Measurements from ENCODE around the gene RSPH9. TPM values are rescaled to one million over a fixed set of nuclear protein-coding genes. Genes with fewer than 3 reads are reported as not detected.

The RSPH9 gene, protein sequence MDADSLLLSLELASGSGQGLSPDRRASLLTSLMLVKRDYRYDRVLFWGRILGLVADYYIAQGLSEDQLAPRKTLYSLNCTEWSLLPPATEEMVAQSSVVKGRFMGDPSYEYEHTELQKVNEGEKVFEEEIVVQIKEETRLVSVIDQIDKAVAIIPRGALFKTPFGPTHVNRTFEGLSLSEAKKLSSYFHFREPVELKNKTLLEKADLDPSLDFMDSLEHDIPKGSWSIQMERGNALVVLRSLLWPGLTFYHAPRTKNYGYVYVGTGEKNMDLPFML
- total RNA-seq = 0.83 and 1.3 TPM in 2 replicates

DNA sequence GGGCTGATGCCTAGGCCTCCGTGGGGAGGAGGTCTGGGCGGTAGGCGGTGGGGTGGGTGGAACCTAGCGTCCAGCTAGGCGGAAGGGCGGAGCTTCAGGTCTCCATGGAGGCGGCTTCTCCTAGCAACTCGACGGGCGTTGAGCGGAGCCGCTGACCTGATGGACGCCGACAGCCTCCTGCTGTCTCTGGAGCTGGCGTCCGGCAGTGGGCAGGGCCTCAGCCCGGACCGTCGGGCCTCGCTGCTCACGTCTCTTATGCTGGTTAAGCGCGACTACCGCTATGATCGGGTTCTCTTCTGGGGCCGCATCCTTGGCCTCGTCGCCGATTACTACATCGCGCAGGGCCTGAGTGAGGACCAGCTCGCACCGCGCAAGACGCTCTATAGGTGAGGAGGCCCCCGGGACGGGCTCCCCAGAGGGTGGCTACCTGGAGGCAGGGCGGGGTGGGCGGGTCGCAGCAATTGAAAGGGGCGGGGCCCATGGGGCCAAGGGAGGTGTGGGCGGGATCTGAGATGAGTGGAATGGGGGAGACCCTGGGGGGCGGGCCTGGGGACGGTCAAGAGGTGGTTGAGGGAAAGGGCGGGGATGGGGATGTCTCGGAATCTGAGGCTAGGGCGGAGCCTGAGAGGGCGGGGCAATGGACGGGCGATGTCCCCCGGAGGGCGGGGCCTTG, at the start of gene RSPH9:
Gene RSPH9, plus strand, starts transcription at position 97 of the 673 bp plus-strand sequence. Its CDS starts 63 bp downstream, at position 160.

GRCh38 chr6:43629104-43629504, 15.7 kb upstream of the RSPH9 start, which contains the start of gene GTPBP2:
Gene GTPBP2, minus strand, starts transcription at chr6:43629264. Its CDS starts 102 bp downstream, at chr6:43629162.

DNA sequence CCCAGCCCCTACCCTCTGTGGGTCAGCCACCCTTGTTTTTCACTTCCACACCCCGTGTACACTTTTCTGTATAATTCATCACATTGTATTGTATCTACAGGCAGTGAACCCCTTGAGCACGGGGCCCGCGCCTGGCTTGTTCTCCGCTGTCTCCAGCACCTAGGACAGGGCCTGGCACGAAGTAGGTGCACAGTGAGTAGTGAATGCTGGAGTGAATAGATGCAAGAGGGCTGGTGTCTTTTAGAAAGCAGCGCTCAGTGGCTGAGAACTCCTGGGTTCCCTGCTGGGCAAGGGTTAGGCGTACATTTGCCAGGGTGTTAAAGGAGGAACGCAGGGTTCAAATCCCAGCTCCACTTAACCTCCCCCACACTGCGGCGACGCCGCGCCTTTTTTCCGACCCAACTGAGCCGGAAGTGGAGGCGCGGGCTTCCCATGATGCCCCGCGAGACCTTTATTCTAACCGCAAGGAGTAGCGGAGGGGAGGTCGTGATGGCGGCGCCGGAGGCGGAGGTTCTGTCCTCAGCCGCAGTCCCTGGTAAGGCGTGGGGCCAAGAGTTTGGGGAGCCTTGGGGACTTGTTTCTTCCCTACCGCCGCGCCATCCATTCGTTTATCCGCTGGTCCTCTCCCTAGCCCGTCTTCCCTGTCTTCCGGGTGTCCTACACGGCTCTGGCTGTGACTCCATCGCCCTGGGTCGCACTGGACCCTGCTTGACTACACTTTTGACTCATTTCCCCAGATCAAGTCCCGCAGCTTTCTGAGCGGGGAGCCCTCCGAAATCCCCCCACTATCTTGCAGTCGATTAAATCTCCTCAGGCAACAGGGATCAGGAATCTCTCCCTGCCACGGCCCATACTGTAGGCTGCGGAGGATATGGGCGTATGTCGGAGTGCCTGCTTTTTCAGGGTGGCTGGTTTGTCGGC, 9.2 kb upstream of the RSPH9 start, which contains the start of gene MAD2L1BP:
Gene MAD2L1BP, plus strand, starts transcription at position 454 of the 921 bp plus-strand sequence. Its CDS starts 36 bp downstream, at position 490.

GRCh38 chr6:43687437-43688347, 42.9 kb downstream of the RSPH9 start, which contains the start of gene MRPS18A:
Gene MRPS18A, minus strand, starts transcription at chr6:43687791. Its CDS starts 12 bp downstream, at chr6:43687779.

Other genes starting within 250 kb of the RSPH9 start
- gene ABCC10, start 217.5 kb upstream of the RSPH9 start, total RNA-seq = 24.1 and 30.9 TPM in 2 replicates
- gene DLK2, start 189.5 kb upstream of the RSPH9 start, total RNA-seq = 0.20 and 0.86 TPM in 2 replicates
- gene TJAP1, start 167.5 kb upstream of the RSPH9 start, total RNA-seq = 9.6 and 13.7 TPM in 2 replicates
- gene LRRC73, start 134.7 kb upstream of the RSPH9 start, total RNA-seq = 0.78 and 1.4 TPM in 2 replicates
- 105 and 112 TPM in 2 replicates for gene YIPF3, start 128.1 kb upstream of the RSPH9 start, total RNA-seq
- gene POLR1C, start 127.9 kb upstream of the RSPH9 start, total RNA-seq = 16.6 and 24.9 TPM in 2 replicates
- gene XPO5, start 69.0 kb upstream of the RSPH9 start, total RNA-seq = 23.3 and 36.7 TPM in 2 replicates
- 25.6 and 28.0 TPM in 2 replicates for gene POLH, start 68.9 kb upstream of the RSPH9 start, total RNA-seq
- 63.2 and 80.7 TPM in 2 replicates for gene GTPBP2, start 15.8 kb upstream of the RSPH9 start, total RNA-seq
- gene MAD2L1BP, start 9.2 kb upstream of the RSPH9 start, total RNA-seq = 12.5 and 13.9 TPM in 2 replicates
- 26.7 and 32.8 TPM in 2 replicates for gene MRPS18A, start 42.8 kb downstream of the RSPH9 start, total RNA-seq
- gene VEGFA, start 125.2 kb downstream of the RSPH9 start, total RNA-seq = 623 and 855 TPM in 2 replicates

Measured in smooth muscle cell of the pulmonary artery (primary cell).